HG03045 (cell line): ENCODE results near the gene DNAJB9.
"Not testable (repeated sequence)": the region's sequence is repeated elsewhere in the genome, so short reads cannot be mapped to it uniquely, and the experiment has no call there.

Experiments used
- ATAC-seq: cut with Tn5 transposase; IDR thresholded peaks from one replicate; pipeline ENCODE4 v1.9.1; 2021; ENCODE audit warnings: mild to moderate bottlenecking, moderate library complexity; ENCODE audit not compliant: unreplicated experiment

DNAJB9 gene

GRCh38 chr7:108569381-108570145, at the start of gene DNAJB9, which contains the start of gene THAP5:
TSS of gene DNAJB9 (plus strand) at chr7:108569874. CDS start at chr7:108571727, 1,853 bp downstream.
TSS of gene THAP5 (minus strand) at chr7:108569706. CDS start at chr7:108569569, 137 bp downstream.
- peak; percentile 95 for ATAC-seq

DNA sequence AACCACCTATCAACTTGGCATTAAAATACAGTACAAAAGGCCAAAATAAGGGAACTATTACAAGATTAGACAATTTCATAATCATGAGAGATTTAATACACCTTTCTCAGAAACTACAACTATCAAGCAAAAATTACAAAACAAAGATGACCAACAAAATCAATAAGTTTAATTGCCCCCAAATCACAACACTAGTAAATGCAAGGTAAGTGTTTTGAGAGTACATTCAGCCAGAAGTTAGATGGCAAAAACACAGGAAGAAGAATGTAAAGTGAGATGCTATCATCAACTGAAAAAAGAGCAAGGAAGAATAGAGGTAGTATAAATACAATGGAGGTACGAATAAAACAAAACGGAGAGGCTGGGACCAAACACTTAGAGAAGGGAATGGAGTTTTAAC, 46.9 kb upstream of the DNAJB9 start:
- ATAC-seq, result no peak

DNA sequence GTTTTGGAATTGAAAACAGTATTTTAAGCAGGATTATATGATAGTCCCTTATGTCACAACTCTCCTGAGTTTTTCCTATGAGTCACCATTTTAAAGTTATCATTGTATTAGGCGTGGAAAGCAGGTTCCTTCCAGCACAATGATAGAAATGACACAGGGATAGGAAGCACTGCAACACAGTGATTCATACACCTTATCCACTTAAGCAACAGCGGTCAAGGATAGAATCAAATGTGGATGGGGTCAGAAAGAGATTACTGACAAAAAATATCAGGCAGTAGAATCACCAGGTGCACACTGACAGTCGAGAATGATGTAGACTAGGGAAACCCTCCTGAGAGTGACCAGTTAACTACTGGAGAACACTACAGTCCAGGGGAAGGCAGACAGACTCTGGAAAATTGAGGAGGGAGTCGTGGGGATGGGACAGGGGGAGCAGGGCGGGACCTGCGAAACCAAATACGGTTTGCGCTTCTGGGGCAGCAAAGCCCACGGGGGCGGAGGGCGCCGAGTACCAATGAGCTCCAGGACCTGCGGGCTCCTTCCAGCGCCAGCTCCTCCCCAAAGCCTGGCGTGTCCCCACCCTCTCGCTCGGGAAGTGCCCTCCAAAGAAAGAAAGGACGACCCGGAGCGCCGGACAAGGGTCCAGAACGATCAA, 44.2 kb upstream of the DNAJB9 start:
- peak; percentile 54 for ATAC-seq

DNA sequence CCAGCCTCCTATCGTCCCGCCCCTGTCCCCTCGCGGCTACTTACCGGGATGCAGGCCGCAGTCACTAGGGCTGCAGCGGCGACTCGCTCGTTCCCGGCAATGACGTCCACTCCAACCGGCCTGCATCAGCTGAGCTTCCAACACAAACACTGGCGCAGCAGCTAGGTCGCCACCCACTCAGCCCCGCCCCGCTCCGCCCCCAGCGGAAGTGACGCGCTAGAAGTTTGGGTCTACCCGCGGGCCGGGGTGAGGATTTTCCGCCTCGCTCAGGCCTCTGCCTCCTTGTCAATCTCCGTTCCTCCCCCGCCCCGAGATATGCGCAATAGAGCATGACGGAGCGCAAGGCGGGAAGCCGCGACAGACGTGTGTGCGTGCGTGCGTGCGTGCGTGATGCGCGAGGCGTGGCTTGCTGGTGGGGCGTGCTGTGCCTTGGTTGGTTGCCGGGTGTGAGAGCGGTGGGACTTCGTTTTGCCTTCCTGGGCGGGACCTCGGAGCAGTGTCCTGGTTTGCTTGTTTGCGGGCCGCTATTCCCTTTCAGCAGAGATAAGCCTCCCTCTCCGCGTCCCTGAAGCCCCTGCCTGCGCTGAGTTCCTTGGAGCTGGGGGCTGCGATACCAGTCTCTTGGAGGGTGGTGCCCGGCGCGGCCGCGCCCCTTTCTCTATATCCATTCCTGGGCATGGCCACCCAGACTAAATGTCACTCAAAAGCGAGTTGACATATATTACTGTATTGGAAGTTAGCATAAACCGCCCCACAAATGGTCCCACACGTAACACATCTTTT, 43.5 kb upstream of the DNAJB9 start, which contains the start of gene PNPLA8:
TSS of gene PNPLA8 (minus strand) at position 151 of the 783 bp plus-strand sequence. CDS start 10,644 bp downstream, outside the sequence.
- peak; percentile 95 for ATAC-seq

GRCh38 chr7:108526768-108527017, 43.0 kb upstream of the DNAJB9 start:
- no peak for ATAC-seq

GRCh38 chr7:108528183-108528712, 41.4 kb upstream of the DNAJB9 start:
- no peak for ATAC-seq

DNA sequence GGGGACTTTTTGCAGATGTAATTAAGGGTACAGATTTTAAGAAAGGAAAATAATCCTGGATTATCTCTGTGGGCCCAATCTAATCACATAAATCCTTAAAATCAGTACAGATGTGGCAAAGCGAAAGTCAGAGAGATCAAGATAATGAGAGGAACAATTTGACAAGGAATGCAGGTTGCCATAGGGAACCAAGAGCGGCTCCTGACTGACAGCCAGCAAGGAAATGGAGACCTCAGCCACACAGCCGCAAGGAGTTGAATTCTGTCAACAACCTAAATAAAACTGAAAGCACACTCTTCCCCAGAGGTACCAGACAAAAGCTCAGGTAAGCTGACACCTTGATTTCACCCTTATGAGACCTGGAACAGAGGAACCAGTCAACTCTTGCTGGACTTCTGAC, 40.3 kb upstream of the DNAJB9 start:
- no peak for ATAC-seq

- ATAC-seq, result no peak
These were observed 36.0 kb upstream of the DNAJB9 start for GRCh38 chr7:108533712-108534111.

- ATAC-seq, result no peak
These were observed 34.4 kb upstream of the DNAJB9 start for GRCh38 chr7:108535257-108535656.

DNA sequence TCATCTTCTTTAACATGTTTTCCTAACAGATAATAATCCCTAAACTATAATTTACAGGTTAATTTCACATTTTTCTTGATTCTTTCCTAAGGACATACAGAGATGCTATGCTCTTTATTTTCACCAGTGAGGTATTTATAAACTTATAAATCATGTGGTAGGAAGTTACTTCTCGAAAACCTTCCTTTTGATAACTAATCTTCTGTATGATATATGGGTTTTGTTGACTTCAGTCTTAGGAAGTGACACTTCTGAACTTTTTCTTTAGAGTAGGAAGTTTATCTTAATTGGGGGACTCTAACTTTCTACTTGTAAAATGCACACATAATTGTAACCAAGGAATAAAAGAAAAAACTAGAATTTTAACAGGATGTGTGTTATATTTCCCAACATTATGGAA, 33.9 kb upstream of the DNAJB9 start:
- ATAC-seq, result no peak

- no peak for ATAC-seq
These were observed 32.4 kb upstream of the DNAJB9 start for GRCh38 chr7:108537229-108537628.

GRCh38 chr7:108538236-108538635, 31.4 kb upstream of the DNAJB9 start:
- not testable (repeated sequence) for ATAC-seq

GRCh38 chr7:108538685-108539084, 31.0 kb upstream of the DNAJB9 start:
- ATAC-seq, result not testable (repeated sequence)

DNA sequence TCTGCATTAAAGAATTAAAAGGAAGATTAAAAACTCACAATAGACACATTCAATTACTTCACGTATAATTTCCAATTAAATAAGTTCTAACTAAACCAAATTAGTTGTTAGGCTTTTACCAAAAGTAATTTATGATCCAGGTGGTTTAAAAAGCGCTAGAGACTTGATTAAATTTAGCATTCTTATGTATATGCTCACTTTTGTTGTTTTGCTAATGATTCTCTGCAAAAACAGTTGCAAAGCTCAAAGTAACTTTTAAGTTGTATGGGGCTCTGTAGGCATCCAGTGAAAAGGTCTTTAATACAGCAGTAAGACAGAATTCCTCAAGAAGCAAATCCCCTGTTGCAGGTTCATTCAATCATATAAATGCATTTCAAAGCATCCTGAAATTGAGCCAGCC, 28.2 kb upstream of the DNAJB9 start:
- ATAC-seq, result no peak

DNA sequence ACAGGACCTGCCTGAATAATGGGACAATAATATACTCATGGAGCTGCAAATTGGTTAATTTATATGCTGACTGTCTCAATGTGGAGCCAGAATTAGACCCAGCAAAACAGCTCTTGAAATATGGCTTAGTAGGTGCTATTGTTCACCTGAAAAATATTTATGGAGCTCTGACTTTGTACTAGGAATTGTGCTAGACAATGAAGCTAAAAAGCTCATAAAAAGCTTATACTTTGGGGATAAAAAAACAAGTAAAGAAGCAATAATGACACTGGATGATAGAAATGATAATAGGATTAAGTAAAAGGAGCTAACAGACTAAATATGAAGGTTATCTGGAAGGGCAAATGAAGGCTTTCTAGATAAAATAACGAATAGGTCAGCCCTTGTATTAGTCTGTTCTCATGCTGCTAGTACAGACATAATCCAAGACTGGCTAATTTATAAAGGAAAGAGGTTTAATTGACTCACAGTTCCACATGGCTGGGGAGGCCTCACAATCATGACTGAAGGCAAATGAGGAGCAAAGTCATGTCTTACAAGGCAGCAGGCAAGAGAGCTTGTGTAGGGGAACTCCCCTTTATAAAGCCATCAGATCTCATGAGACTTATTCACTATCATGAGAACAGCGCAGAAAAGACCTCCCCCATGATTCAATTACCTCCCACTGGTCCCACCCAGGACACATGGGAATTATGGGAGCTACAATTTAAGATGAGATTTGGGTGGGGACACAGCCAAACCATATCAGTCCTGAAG, 21.4 kb upstream of the DNAJB9 start:
- ATAC-seq, result not testable (repeated sequence)

DNA sequence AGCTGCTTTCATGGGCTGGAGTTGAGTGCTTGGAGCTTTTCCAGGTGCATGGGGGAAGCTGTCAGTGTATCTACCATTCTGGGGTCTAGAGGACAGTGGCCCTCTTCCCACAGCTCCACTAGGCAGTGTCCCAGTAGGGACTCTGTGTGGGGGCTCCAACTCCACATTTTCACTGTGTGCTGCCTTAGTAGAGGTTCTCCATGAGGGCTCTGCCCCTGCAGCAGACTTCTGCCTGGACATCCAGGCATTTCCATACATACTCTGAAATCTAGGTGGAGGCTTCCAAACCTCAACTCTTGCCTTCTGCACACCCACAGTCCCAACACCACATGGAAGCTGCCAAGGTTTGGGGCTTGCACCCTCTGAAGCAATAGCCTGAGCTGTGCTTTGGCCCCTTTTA, 13.0 kb upstream of the DNAJB9 start:
- ATAC-seq, result not testable (repeated sequence)

- ATAC-seq, result no peak
These were observed 12.5 kb upstream of the DNAJB9 start for GRCh38 chr7:108557191-108557590.

- ATAC-seq, result no peak
These were observed 12.1 kb upstream of the DNAJB9 start for GRCh38 chr7:108557617-108558016.

DNA sequence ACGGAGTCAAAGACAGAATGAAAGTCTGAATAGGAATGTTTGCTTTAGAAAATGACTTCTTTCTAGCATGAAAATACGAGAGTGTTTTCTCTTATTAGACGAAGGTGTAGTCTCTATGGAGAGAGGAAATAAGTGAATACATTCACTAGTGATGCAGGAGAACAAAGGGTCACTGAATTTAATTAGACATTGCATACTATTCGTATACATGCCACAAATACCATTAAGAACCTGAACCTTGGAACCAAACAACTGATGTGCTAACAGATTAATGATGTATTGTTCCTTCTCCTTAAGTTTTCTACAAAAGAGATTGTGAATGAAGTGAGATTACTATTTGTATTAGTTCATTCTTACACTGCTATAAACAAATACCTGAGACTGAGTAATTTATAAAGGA, 10.4 kb upstream of the DNAJB9 start:
- ATAC-seq, result no peak

- ATAC-seq, result no peak
These were observed 8.5 kb upstream of the DNAJB9 start for GRCh38 chr7:108561047-108561619.
